ENCODE data around the gene TRAF7.

TRAF7 gene

GRCh38 chr16:2181952-2182351 lies 26.4 kb downstream of the TRAF7 start:
- no peak for DNase-seq (ENCODE audit: low read depth in 2 of 2)

DNA sequence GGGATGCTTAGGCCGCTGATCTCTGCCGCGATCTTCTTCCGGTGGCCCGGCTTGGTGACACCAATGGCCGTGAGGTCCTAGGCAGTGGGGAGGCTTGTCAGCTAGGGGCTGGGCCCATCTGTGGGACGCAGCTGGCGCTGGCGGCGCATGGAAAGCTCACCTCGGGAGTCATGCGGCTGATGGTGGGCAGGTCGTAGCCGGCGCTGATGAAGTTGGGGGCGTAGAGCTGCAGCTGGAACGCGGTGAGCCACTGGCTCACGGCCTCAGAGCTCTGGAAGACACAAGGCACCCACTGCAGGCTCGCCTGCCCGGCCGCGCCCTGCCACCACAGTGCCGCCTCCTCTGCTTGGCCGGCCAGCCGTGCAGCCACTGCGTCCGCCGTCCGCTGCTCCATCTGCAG lies 28.1 kb downstream of the TRAF7 start:
- no peak for DNase-seq (ENCODE audit: low read depth in 2 of 2)

- DNase-seq (ENCODE audit: low read depth in 2 of 2): no peak
These were observed 28.8 kb downstream of the TRAF7 start for GRCh38 chr16:2184346-2184745.

- DNase-seq (ENCODE audit: low read depth in 2 of 2): no peak
These were observed 29.4 kb downstream of the TRAF7 start for GRCh38 chr16:2184962-2185361.

DNA sequence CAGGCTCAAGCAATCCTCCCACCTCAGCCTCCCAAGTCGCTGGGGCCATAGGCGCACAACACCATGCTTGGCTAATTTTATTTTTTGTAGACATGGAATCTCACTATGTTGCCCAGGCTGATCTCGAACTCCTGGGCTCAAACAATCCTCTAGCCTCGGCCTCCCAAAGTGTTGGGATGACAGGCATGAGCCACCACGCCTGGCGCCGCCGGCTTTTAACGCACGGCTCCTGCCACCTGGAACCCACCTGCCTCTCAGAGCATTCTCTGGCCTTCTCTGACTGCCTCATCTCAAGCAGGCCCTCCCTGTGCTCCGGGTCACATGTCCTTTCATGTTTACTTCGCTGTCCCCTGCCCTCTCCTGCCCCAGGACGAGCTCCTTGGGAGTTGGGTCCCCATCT lies 30.5 kb downstream of the TRAF7 start:
- no peak for DNase-seq (ENCODE audit: low read depth in 2 of 2)

DNA sequence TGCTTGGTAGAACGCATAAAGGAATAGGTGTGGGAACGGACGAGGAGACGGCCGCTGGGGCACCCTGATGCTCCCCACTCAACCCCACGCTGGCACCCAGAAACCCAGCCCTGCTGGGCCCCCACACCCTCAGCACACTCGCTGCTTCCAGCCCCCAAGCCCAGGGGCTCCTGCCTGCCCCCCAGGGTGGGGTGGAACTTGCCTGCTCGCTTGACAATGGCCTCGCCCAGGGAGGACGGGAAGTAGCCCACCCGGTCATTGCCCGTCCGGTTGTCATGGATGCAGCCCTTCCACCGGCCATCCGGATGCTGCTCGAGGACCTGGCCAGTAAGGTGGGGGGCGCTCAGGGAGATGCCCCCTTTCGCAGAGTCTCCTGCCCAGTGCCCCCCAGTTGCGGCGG lies 30.9 kb downstream of the TRAF7 start:
- no peak for DNase-seq (ENCODE audit: low read depth in 2 of 2)

DNA sequence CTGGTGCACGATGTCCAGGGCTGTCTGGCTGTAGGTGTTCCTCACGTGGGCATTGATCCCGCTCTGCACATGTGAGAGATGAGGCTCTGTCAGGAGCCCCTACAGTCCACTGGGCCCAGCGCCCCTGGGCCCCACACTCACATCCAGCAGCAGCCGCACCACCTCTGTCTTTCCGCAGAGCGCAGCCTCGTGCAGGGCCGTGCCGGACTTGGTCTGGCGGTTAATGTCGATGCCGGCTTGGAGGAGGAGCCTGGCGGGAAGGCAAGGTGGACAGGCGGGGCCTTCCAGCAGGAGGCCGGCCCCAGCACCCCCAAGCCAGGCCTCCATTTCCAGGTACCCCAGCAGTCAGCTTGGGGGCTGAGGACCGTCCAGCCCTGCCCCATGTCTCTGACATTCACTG lies 31.6 kb downstream of the TRAF7 start:
- DNase-seq (ENCODE audit: low read depth in 2 of 2): no peak

- DNase-seq (ENCODE audit: low read depth in 2 of 2): no peak
These were observed 32.8 kb downstream of the TRAF7 start for GRCh38 chr16:2188395-2188794.

GRCh38 chr16:2189252-2189893 lies 33.8 kb downstream of the TRAF7 start:
- DNase-seq (ENCODE audit: low read depth in 2 of 2): no peak

- DNase-seq (ENCODE audit: low read depth in 2 of 2): no peak
These were observed 34.5 kb downstream of the TRAF7 start for GRCh38 chr16:2190002-2190658.

DNA sequence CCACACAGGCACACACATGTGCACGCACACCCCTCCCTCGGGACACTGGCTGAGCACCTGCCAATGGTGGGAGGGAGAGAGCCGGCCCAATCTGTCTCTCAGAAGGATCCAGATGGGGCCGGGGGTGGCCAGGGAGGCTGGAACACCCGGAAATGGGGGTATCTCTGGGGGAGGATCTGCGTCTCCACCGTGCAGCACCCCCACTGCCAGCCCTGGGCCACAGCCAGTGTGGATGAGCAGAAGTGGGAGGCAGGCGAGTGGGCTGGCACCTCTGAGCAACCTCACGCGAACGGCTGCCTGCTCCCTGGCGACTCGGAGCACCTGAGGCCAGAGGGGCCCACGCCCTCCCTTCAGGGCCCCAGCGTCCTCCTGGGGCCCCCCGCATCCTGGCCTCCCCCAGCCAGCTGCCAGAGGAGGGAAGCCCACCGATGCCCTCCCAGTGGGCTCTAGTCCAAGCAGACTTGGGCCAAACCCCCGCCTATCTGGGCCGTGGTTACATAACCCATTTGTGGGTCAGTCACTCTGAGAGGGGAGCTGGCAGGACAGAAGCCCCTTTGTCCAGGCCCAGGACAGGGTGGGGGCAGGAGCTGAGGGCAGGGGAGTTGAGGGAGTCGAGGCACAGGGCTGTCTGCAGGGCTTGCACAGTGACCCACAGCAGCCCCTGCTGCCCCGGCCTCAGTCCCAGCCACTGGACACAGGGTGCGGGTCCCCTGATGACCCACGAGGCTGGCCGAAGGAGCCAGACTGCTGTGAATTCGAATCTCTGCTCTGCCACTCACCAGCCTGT lies 35.3 kb downstream of the TRAF7 start:
- DNase-seq (ENCODE audit: low read depth in 2 of 2): no peak

- DNase-seq (ENCODE audit: low read depth in 2 of 2): no peak
These were observed 35.8 kb downstream of the TRAF7 start for GRCh38 chr16:2191446-2191706.

DNA sequence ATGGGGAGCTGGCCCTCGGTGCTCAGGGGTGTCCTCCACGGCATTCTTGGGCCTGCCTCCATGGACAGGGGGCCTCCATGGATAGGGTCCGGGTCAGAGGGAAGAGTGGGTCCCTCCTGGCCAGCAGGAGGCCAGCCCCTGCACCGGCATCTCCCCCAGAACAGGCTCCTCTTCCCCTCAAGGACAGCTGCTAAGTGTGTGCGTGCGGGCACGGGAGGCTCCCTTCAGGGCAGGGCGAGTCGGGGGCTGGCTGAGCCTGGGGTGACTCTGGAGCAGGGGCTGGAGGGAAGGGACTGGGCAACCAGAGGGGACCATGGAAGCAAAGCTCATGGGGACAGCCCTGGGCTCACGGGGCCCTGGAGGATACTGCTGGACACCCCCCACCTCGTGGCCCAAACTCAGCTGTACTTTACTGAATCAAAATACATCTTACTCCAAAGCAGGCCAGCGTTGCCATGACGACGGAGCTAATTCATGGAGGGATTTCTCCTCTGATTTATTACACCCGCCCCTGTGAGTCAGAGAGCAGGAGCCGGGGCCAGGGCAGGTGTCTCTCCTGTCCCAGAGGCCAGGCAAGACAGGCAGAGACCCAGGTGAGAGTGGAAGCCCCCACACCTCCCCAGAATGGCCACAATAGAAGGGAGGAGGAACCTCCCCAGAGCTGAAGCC lies 38.7 kb downstream of the TRAF7 start:
- DNase-seq (ENCODE audit: low read depth in 2 of 2): no peak

GRCh38 chr16:2194852-2195321 lies 39.3 kb downstream of the TRAF7 start:
- DNase-seq (ENCODE audit: low read depth in 2 of 2): no peak

GRCh38 chr16:2195322-2196161 lies 40.0 kb downstream of the TRAF7 start:
- no peak for DNase-seq (ENCODE audit: low read depth in 2 of 2)

- DNase-seq (ENCODE audit: low read depth in 2 of 2): no peak
These were observed 40.8 kb downstream of the TRAF7 start, which contains the start of gene CASKIN1 for GRCh38 chr16:2196162-2196980. Gene CASKIN1 (minus strand): TSS chr16:2196605. CDS start chr16:2196432, 173 bp downstream.

- DNase-seq (ENCODE audit: low read depth in 2 of 2): no peak
These were observed 41.5 kb downstream of the TRAF7 start for GRCh38 chr16:2196981-2197511.

GRCh38 chr16:2197765-2198164 lies 42.2 kb downstream of the TRAF7 start:
- no peak for DNase-seq (ENCODE audit: low read depth in 2 of 2)

GRCh38 chr16:2198283-2198682 lies 42.7 kb downstream of the TRAF7 start:
- DNase-seq (ENCODE audit: low read depth in 2 of 2): no peak

- no peak for DNase-seq (ENCODE audit: low read depth in 2 of 2)
These were observed 43.5 kb downstream of the TRAF7 start for GRCh38 chr16:2199095-2199494.

All from stimulated activated CD4-positive, alpha-beta T cell treated with anti-CD3 and anti-CD28 coated beads, Interleukin-4, amount 100 ng/mL, for 48 hours (primary cell).